Retinal pigment epithelial cell (primary cell): Measurements from ENCODE around the gene ZNF805.

Experiments
- DNase-seq: peaks from one replicate; pipeline ENCODE4 v3.0.0-alpha.2; 2010; ENCODE audit warnings: low read depth
- H3K4me3 ChIP-seq: 2 replicates; pipeline ENCODE4 v1.5.1; 2011; ENCODE audit warnings: mild to moderate bottlenecking, low read length, control low read depth, moderate library complexity
- CTCF ChIP-seq: conservative IDR thresholded peaks from 2 replicates; pipeline ENCODE4 v1.5.1; 2011; ENCODE audit warnings: low read depth, low read length, control low read depth, inconsistent platforms

Gene ZNF805

DNA sequence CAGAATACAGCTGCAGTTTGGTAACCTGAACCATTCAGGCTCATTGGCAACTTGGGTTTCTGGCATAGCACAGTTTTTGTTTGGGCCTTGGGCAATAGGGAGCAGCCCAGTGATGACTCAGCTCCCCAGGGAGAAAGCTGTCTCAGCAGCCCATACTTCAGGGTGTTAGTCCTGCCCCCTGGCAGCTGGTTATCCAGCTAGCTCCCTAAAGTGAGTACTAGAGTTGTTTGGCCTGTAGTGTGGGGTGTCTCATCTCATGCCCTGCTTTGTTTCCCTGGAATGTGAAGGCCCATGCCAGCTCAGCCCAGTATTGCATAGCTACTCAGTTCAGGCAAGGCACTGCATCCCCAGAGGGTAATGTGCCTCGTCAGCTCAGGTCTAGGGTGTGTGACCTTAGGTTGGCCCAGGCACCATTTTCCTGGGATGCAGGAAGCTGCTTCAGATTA is 61.6 kb downstream of the ZNF805 start:
- no peak for DNase-seq
- TF ChIP-seq CTCF: no peak
- H3K4me3 ChIP-seq: no peak overlapping the region

- H3K4me3 ChIP-seq: no peak overlapping the region
- no peak for TF ChIP-seq CTCF
Measured at GRCh38 chr19:57302727-57303401, 62.4 kb downstream of the ZNF805 start.

More at GRCh38 chr19:57302727-57303401, 62.4 kb downstream of the ZNF805 start:
- DNase-seq: no peak
